ENCODE measurements around the gene KNL1.

KNL1 gene

GRCh38 chr15:40564591-40565332 lies 29.3 kb upstream of the KNL1 start, which contains the start of gene CCDC32 (continued):
- TF ChIP-seq ZNF610 (tag by site-specific recombination; IDR thresholded peaks at IDR 0.05; ENCODE audit: borderline replicate concordance) (no peak), SP2 (tag by site-specific recombination; IDR thresholded peaks at IDR 0.05) (peak; percentile 93), ZNF629 (tag by site-specific recombination; IDR thresholded peaks at IDR 0.05) (peak; percentile 59), ZNF560 (tag by site-specific recombination; IDR thresholded peaks at IDR 0.05; ENCODE audit: borderline replicate concordance) (no peak), PRDM1 (tag by site-specific recombination; IDR thresholded peaks at IDR 0.05) (no peak), ZNF239 (tag by site-specific recombination; IDR thresholded peaks at IDR 0.05) (no peak), REPIN1 (tag by site-specific recombination; IDR thresholded peaks at IDR 0.05; ENCODE audit: low read depth) (no peak), ZNF670 (tag by site-specific recombination; IDR thresholded peaks at IDR 0.05; ENCODE audit: low read depth) (no peak), ZNF274 (IDR thresholded peaks at IDR 0.05; ENCODE audit: low read length) (no peak), ZNF274 (tag by site-specific recombination; IDR thresholded peaks at IDR 0.05; ENCODE audit: borderline replicate concordance) (no peak), PATZ1 (tag by site-specific recombination; IDR thresholded peaks at IDR 0.05) (peak; percentile 64), ZFP3 (tag by site-specific recombination; IDR thresholded peaks at IDR 0.05; ENCODE audit: low read depth) (no peak), ZNF391 (tag by site-specific recombination; IDR thresholded peaks at IDR 0.05; ENCODE audit: borderline replicate concordance, low read depth) (no peak), ZNF843 (tag by site-specific recombination; IDR thresholded peaks at IDR 0.05) (no peak), PRDM2 (tag by site-specific recombination; IDR thresholded peaks at IDR 0.05; ENCODE audit: borderline replicate concordance) (no peak), ZNF362 (tag by site-specific recombination; IDR thresholded peaks at IDR 0.05) (no peak), ZNF184 (tag by site-specific recombination; IDR thresholded peaks at IDR 0.05) (no peak), SALL2 (tag by site-specific recombination; IDR thresholded peaks at IDR 0.05; ENCODE audit: borderline replicate concordance) (no peak), ZEB2 (tag by site-specific recombination; IDR thresholded peaks at IDR 0.05) (no peak), GLI2 (tag by site-specific recombination; IDR thresholded peaks at IDR 0.05; ENCODE audit: borderline replicate concordance, low read depth) (no peak), ZBTB21 (tag by site-specific recombination; IDR thresholded peaks at IDR 0.05) (0 out of 2 replicates have a peak, but pooled peaks have one; percentile 11), AEBP2 (tag by site-specific recombination; IDR thresholded peaks at IDR 0.05; ENCODE audit: borderline replicate concordance) (no peak), ZNF211 (tag by site-specific recombination; IDR thresholded peaks at IDR 0.05; ENCODE audit: low read depth) (no peak), ZNF292 (tag by site-specific recombination; IDR thresholded peaks at IDR 0.05; ENCODE audit: borderline replicate concordance, low read depth) (no peak), KLF9 (tag by site-specific recombination; IDR thresholded peaks at IDR 0.05; ENCODE audit: low read depth) (no peak), ZNF76 (tag by site-specific recombination; IDR thresholded peaks at IDR 0.05; ENCODE audit: borderline replicate concordance, low read depth) (no peak), BCL11B (tag by site-specific recombination; IDR thresholded peaks at IDR 0.05; ENCODE audit: low read depth) (no peak), ZNF114 (tag by site-specific recombination; IDR thresholded peaks at IDR 0.05) (no peak), ZNF747 (tag by site-specific recombination; IDR thresholded peaks at IDR 0.05) (no peak)

All from HEK293 (cell line).